ENCODE data around the gene ALAS1. TPM values are rescaled to one million over a fixed set of nuclear protein-coding genes. Genes with fewer than 3 reads are reported as not detected.

ALAS1 gene
- total and polyA plus RNA-seq, 9 of the 15 experiments (the other 6 are each of a cell fraction or from before 2014, with no cell fraction given): 21.4 to 49.5 (median 34.4) TPM

GRCh38 chr3:52240059-52240885, 42.3 kb downstream of the ALAS1 start (continued):
- TF ChIP-seq E2F1 (CRISPR knock-in tag; IDR thresholded peaks at IDR 0.05) (no peak), ILF3 (IDR thresholded peaks at IDR 0.05; ENCODE audit: borderline replicate concordance) (no peak), U2AF1 (optimal IDR thresholded peaks at IDR 0.05; ENCODE audit: low read depth, low read length) (no peak), TCF7 (IDR thresholded peaks at IDR 0.05; ENCODE audit: borderline replicate concordance) (no peak), CREB1 (IDR thresholded peaks at IDR 0.05) (no peak), CREB1 (CRISPR knock-in tag; IDR thresholded peaks at IDR 0.05) (no peak), POLR3A (IDR thresholded peaks at IDR 0.05; ENCODE audit: borderline replicate concordance, extremely low read depth, insufficient read depth, insufficient read length) (no peak), FOSL1 (tag; conservative IDR thresholded peaks at IDR 0.05) (no peak), HMG20A (CRISPR knock-in tag; conservative IDR thresholded peaks at IDR 0.05) (no peak), U2AF2 (optimal IDR thresholded peaks at IDR 0.05; ENCODE audit: low read depth, low read length) (no peak), RCOR1 (IDR thresholded peaks at IDR 0.05; ENCODE audit: borderline replicate concordance in 1 of 2, low read depth in 2 of 2, low read length in 2 of 2) (peak in 1 of 2 experiments; percentile 69; a peak in 2 of 4 replicates), PHF8 (IDR thresholded peaks at IDR 0.05; ENCODE audit: borderline replicate concordance, low read length) (no peak), JUND (IDR thresholded peaks at IDR 0.05; ENCODE audit: borderline replicate concordance, low read depth, low read length) (peak; percentile 17; the same call in 1 of the 2 replicates), JUND (tag; IDR thresholded peaks at IDR 0.05; ENCODE audit: borderline replicate concordance, low read depth, low read length) (peak; percentile 27; the same call in 1 of the 3 replicates), NONO (IDR thresholded peaks at IDR 0.05; ENCODE audit: low read depth in 2 of 2, low read length in 1 of 2) (no peak), EP300 (IDR thresholded peaks at IDR 0.05; ENCODE audit: low read length) (peak; percentile 34), MBD2 (IDR thresholded peaks at IDR 0.05; ENCODE audit: borderline replicate concordance, low read depth) (no peak), CTBP1 (IDR thresholded peaks at IDR 0.05; ENCODE audit: borderline replicate concordance) (peak; percentile 61), RBM25 (IDR thresholded peaks at IDR 0.05; ENCODE audit: low read depth, low read length, severe bottlenecking) (no peak), ZNF184 (CRISPR knock-in tag; IDR thresholded peaks at IDR 0.05) (no peak), HDAC6 (IDR thresholded peaks at IDR 0.05; ENCODE audit: low read depth, low read length) (no peak), TFE3 (CRISPR knock-in tag; IDR thresholded peaks at IDR 0.05) (no peak), ERF (CRISPR knock-in tag; IDR thresholded peaks at IDR 0.05) (no peak), GTF2B (IDR thresholded peaks at IDR 0.05; ENCODE audit: extremely low read depth, insufficient read length) (no peak), GATAD2B (IDR thresholded peaks at IDR 0.05; ENCODE audit: borderline replicate concordance) (no peak), ZNF124 (CRISPR knock-in tag; IDR thresholded peaks at IDR 0.05) (no peak)

Data from K562 (cell line).